Upper lobe of left lung (tissue), 6 donors: ENCODE measurements around the gene NUTF2. TPM values are rescaled to one million over a fixed set of nuclear protein-coding genes. Genes with fewer than 3 reads are reported as not detected.
A peak's percentile ranks its signal among the peaks of the same experiment; 100 is the strongest.

ENCODE experiments used
- ATAC-seq, 2 donors: fragments of 200-7000 bp; cut with Tn5 transposase; one replicate each; pipeline ENCODE4 v1.9.1; 2022; ENCODE audit warnings: mild to moderate bottlenecking in 2 of 2, moderate library complexity in 2 of 2; ENCODE audit not compliant: low FRiP score in 2 of 2
- DNase-seq, 2 donors: peaks; one replicate each; pipeline ENCODE4 v3.0.0-alpha.2; 2019 to 2020
- H3K27ac ChIP-seq, 4 donors: fragments of 200-600 bp; sonication (generic); one replicate each; pipeline ENCODE4 v1.5.1; 2016 to 2019
- H3K27me3 ChIP-seq, 4 donors: fragments of 200-600 bp; sonication (generic); one replicate each; pipeline ENCODE4 v1.5.1; 2017 to 2019
- H3K36me3 ChIP-seq, 4 donors: fragments of 200-600 bp; sonication (generic); one replicate each; pipeline ENCODE4 v1.5.1; 2016 to 2019
- H3K4me1 ChIP-seq, 4 donors: fragments of 200-600 bp; sonication (generic); one replicate each; pipeline ENCODE4 v1.5.1; 2018 to 2019
- H3K4me3 ChIP-seq, 4 donors: fragments of 200-600 bp; sonication (generic); one replicate each; pipeline ENCODE4 v1.5.1; 2017 to 2019; ENCODE audit warnings: mild to moderate bottlenecking in 2 of 4, moderate library complexity in 1 of 4
- H3K9me3 ChIP-seq, 4 donors: fragments of 200-600 bp; sonication (generic); one replicate each; pipeline ENCODE4 v1.5.1; 2018 to 2019
- CTCF ChIP-seq, 6 experiments: fragments of 450-650 bp in 4 of 6; fragments of 200-600 bp in 2 of 6; sonication (generic) in 2 of 6; IDR thresholded peaks; one replicate each; pipeline ENCODE4 v1.5.1; 2016 to 2019; ENCODE audit warnings: antibody characterized with exemption in 6 of 6
- EP300 ChIP-seq, 4 donors: sonication (generic); formaldehyde crosslinking; IDR thresholded peaks; one replicate each; pipeline ENCODE4 v1.5.1; 2017; ENCODE audit warnings: antibody characterized with exemption in 4 of 4, control low read depth in 2 of 4
- POLR2A ChIP-seq, 4 donors: fragments of 450-650 bp; IDR thresholded peaks; one replicate each; pipeline ENCODE4 v1.5.1; 2016 to 2017; ENCODE audit warnings: antibody characterized with exemption in 4 of 4, mild to moderate bottlenecking in 2 of 4
- POLR2AphosphoS5 ChIP-seq, 2 donors: sonication (generic); formaldehyde crosslinking; IDR thresholded peaks; one replicate each; pipeline ENCODE4 v1.5.1; 2017; ENCODE audit warnings: antibody characterized with exemption in 2 of 2
- WGBS, 2 donors: methylation state at CpG; one replicate each; pipeline ENCODE4 v1.1.5; 2017 to 2018; 5-methylcytosine and 5-hydroxymethylcytosine counted together
- total RNA-seq, 6 donors: library from RNA; depleted of rRNA in 4 of 6; stranded (reverse); fragments of >200 nt in 4 of 6; gene quantifications; one replicate each; pipeline versions ENCODE4 v1.1.0 to v1.2.1, GENCODE V29; 2016 to 2021
- donor health status: DM: no; HTN: no; CAD: no; lungs with moderate emphysema.
- donor health status: DM: no; HTN: yes; CAD: no; lungs with severe emphysema.

Gene NUTF2
- total RNA-seq, 6 donors from 2014 or later = 50.2 to 203 (median 78.3) TPM

- Histone ChIP-seq H3K27ac (peak within 1 kb of the TSS in 3 of 4 donors; percentile 9 to 60 (median 53)), H3K27me3 (no peaks in the 10 kb centered on the region), H3K4me1 (peaks cover 0 to 26% (median 8%) of the 10 kb centered on the region in 4 donors), H3K9me3 (no peaks in the 10 kb centered on the region), H3K36me3 (peaks cover 31 to 64% (median 53%) of the 10 kb centered on the region in 4 donors), H3K4me3 (peak within 1 kb of the TSS in 1 of 4 donors; percentile 10)
- 58 to 70% methylated on average over 22 of the region's 22 CpGs for WGBS, 2 donors
- DNase-seq = peak; percentile 83 to 93
- TF ChIP-seq POLR2AphosphoS5 (IDR thresholded peaks at IDR 0.05) (peak in 1 of 2 donors; percentile 26), POLR2A (IDR thresholded peaks at IDR 0.05) (peak in 1 of 4 donors; percentile 21), EP300 (IDR thresholded peaks at IDR 0.05) (no peak)
- peak; percentile 86 to 93 for ATAC-seq
These were observed 38.0 kb downstream of the NUTF2 start, which contains the start of gene NRN1L for GRCh38 chr16:67884684-67885083. Gene NRN1L (plus strand): TSS chr16:67884885. CDS start chr16:67884904, 19 bp downstream.

GRCh38 chr16:67885545-67885944 lies 38.8 kb downstream of the NUTF2 start:
- no peak for TF ChIP-seq POLR2AphosphoS5 (IDR thresholded peaks at IDR 0.05)
- TF ChIP-seq CTCF (IDR thresholded peaks at IDR 0.05) = no peak
- no peak for TF ChIP-seq POLR2A (IDR thresholded peaks at IDR 0.05)
- no peak for TF ChIP-seq EP300 (IDR thresholded peaks at IDR 0.05)
- Histone ChIP-seq H3K9me3 (no peaks in the 10 kb centered on the region), H3K4me1 (peaks cover 0 to 26% (median 8%) of the 10 kb centered on the region in 4 donors), H3K27ac (peak overlapping the region in 3 of 4 donors; percentile 1 to 60 (median 53)), H3K36me3 (peaks cover 23 to 55% (median 44%) of the 10 kb centered on the region in 4 donors), H3K27me3 (no peaks in the 10 kb centered on the region), H3K4me3 (no peak overlapping the region)
- ATAC-seq = no peak
- DNase-seq = no peak
- WGBS, 2 donors = 90 to 92% methylated on average over 10 to 11 of the region's 12 CpGs

GRCh38 chr16:67885976-67886375 lies 39.2 kb downstream of the NUTF2 start:
- Histone ChIP-seq H3K4me3 (no peak overlapping the region), H3K4me1 (peaks cover 0 to 26% (median 8%) of the 10 kb centered on the region in 4 donors), H3K36me3 (peaks cover 18 to 51% (median 40%) of the 10 kb centered on the region in 4 donors), H3K27me3 (no peaks in the 10 kb centered on the region), H3K27ac (peak overlapping the region in 3 of 4 donors; percentile 19 to 60 (median 53)), H3K9me3 (no peaks in the 10 kb centered on the region)
- TF ChIP-seq POLR2A (IDR thresholded peaks at IDR 0.05) (no peak), EP300 (IDR thresholded peaks at IDR 0.05) (no peak), POLR2AphosphoS5 (IDR thresholded peaks at IDR 0.05) (no peak), CTCF (IDR thresholded peaks at IDR 0.05) (no peak)
- peak in 1 of 2 donors; percentile 78 for DNase-seq
- no peak for ATAC-seq
- WGBS, 2 donors = 86 to 95% methylated on average over 7 to 19 of the region's 19 CpGs

GRCh38 chr16:67886387-67886786 lies 39.7 kb downstream of the NUTF2 start:
- Histone ChIP-seq H3K27me3 (no peaks in the 10 kb centered on the region), H3K9me3 (no peaks in the 10 kb centered on the region), H3K36me3 (peaks cover 14 to 47% (median 36%) of the 10 kb centered on the region in 4 donors), H3K27ac (peak overlapping the region in 3 of 4 donors; percentile 19 to 60 (median 53)), H3K4me1 (peaks cover 0 to 26% (median 8%) of the 10 kb centered on the region in 4 donors), H3K4me3 (no peak overlapping the region)
- TF ChIP-seq EP300 (IDR thresholded peaks at IDR 0.05) (no peak), POLR2A (IDR thresholded peaks at IDR 0.05) (no peak), POLR2AphosphoS5 (IDR thresholded peaks at IDR 0.05) (no peak)
- ATAC-seq (peak in 1 of 2 donors; percentile 56), DNase-seq (peak in 1 of 2 donors; percentile 76)
- WGBS, 2 donors = 50 to 81% methylated on average over 5 of the region's 5 CpGs

GRCh38 chr16:67888331-67888730 lies 41.6 kb downstream of the NUTF2 start:
- Histone ChIP-seq H3K4me3 (no peak overlapping the region), H3K9me3 (no peaks in the 10 kb centered on the region), H3K4me1 (peaks cover 4 to 32% (median 15%) of the 10 kb centered on the region in 4 donors), H3K27ac (no peak overlapping the region), H3K36me3 (peaks cover 0 to 27% (median 16%) of the 10 kb centered on the region in 4 donors), H3K27me3 (no peaks in the 10 kb centered on the region)
- ATAC-seq (no peak), DNase-seq (no peak)
- 76 to 79% methylated on average over 2 to 3 of the region's 3 CpGs for WGBS, 2 donors
- TF ChIP-seq CTCF (IDR thresholded peaks at IDR 0.05) (no peak), POLR2A (IDR thresholded peaks at IDR 0.05) (no peak), EP300 (IDR thresholded peaks at IDR 0.05) (no peak), POLR2AphosphoS5 (IDR thresholded peaks at IDR 0.05) (no peak)
